ENCODE data around the gene FAM107A.

FAM107A gene

DNA sequence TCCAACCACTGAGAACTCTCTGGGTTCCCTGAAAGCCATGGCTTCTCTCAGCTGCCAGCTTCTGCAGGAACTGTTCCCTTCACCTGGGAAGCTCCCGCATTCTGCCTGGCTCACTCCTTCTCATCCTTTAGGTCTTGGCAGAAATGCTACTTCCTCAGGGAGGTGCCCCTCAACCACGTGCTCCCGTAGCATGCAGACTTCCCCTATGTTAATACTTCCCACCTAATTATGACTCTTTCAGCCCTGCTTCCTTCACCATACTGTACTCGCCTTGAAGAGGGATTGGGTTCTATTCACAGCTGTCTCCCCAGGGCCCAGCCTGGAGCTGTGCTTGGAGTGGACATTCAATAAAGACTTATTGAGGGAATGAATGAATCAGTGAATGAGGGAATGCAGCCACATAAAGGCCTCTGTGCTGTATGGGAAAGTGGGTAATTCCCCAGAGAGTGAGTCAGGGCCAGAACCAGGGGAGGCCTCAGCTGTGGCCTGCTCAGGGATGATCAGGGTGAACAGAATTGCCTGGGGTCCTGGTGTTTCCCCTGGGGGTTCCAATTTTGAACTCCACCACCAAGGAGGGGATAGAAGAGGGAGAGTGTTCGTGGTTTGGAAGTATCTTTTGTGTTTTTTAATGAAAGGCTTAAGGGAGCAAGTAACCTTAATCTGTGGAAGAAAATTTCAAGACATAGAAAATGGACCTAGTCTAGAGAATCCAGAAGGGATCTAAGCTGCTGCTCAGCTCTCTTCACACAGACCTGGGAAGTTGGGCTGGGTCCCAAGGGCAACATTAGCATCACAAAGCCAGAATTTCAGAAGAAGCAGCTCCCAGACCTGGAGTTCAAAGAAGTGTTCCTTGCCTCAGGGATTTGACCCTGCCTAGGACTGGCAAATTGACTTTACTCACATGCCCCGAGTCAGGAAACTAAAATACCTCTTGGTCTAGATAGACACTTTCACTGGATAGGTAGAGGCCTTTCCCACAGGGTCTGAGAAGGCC, 14.6 kb upstream of the FAM107A start:
- no peak for DNase-seq

DNA sequence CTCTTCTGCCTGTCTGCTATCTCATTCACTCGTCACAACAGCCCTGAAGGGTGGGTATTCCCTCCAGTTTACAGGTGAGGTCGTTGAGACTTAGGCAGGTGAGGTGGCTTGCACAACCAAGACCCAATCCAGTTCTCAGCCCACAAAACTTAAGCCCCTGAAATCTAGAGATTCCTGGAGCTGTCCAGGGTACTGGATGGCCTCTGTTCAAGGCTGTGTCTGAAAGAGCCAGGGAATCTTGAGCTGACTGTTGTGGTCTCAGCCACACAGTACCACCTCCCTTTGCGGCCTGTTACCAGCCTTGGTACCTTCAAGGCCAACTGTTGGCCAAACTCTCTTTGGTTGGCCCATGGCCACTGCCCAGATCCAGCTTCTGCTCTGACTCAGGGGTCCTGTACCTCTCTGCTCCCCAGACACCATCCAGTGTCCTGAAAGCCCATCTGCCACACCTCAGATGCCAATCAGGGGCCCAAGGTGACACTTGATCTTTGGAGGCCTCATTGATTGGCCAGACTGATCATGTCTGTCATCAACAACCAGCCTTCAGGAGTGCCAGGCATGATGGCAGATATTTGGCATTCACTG, 10.9 kb upstream of the FAM107A start:
- DNase-seq = peak; percentile 53

DNA sequence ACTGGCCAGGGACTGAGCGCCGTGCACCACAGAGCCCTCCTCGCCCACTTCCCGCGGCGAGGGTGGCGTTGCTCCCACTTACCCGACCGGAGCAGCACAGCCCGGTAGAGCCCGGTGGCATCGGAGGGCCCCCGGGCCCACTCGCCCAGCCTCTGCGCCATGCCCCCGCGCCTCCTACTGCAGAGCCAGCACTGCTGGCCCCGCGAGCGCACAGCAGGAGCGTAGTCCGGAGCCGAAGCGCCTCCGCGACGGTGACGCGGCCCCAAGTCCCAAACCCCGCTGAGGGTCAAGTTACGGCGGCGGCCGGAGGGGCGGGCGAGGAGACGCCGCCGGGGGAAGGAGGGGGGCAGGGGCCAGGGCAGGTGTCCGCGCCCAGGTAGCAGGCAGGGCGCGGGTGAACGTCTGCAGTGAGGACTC, 9.6 kb upstream of the FAM107A start:
- DNase-seq = no peak

DNA sequence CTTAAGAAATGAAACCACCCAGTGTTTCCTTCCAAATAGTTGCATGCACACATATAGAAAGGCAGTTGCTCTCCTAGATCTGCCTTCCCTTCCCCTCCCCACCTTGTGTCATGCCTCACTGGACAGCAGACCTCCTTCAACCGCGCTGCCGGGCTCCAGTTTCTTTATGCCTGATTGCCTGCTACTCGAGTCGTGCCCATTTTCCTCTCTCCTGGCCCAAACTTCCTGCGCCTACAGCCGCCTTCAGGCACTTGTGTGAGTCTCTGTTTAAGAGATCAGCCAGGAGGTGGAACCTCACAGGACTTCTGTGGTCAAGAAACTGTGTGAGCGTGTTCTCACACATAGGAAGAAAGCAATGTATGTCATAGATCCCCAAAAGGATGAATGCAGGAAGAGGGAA, 8.8 kb upstream of the FAM107A start:
- DNase-seq = no peak

DNA sequence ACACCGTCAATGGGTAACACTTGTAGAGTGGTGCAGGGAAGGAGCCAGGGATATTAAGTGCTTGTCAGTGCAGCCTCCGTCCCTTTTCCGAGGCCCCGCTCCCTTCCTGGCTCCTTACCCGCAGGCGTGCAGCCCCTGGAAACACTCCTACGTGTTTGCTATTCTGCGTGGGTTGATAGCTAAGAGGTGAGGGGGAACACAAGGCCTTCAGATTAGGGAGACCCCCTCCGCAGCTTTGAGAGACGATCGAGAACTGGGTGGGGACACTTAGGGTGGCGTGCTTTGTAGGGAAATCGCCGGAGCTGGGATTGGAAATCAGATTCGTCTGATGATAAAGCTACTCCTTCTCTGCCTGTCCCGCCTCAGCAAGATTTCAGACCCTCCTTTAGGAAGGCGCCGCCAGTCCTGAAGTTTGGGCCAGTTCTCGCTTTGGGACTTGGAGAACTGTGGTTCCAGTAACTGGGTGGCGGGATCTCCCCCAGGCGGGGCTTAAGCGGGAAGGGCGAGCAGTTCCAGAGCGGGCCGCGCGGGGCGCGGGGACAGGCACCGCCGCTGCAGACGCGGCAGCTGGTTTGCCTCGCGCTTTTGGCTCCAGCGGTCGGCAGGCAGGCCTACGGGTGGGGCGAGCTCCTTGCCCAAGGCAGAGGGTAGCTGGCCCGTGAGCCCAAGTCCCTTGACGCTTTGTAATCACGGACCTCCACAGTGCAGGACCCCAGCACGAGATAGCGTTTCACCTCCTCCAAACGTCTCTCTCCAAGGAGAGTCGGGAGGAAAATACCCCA, 8.0 kb upstream of the FAM107A start:
- peak; percentile 86 for DNase-seq

DNA sequence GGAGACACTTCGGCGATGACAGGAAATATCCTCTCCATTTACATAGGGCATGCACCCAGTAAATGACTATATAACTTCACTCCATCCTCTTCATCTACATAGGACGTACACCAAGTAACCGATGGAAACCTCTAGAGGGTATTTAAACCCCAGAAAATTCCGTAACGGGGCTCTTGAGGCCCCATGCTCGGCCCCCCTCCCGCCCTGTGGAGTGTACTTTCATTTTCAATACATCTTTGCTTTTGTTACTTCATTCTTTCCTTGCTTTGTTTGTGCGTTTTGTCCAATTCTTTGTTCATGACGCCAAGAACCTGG, 7.5 kb upstream of the FAM107A start:
- no peak for DNase-seq

DNA sequence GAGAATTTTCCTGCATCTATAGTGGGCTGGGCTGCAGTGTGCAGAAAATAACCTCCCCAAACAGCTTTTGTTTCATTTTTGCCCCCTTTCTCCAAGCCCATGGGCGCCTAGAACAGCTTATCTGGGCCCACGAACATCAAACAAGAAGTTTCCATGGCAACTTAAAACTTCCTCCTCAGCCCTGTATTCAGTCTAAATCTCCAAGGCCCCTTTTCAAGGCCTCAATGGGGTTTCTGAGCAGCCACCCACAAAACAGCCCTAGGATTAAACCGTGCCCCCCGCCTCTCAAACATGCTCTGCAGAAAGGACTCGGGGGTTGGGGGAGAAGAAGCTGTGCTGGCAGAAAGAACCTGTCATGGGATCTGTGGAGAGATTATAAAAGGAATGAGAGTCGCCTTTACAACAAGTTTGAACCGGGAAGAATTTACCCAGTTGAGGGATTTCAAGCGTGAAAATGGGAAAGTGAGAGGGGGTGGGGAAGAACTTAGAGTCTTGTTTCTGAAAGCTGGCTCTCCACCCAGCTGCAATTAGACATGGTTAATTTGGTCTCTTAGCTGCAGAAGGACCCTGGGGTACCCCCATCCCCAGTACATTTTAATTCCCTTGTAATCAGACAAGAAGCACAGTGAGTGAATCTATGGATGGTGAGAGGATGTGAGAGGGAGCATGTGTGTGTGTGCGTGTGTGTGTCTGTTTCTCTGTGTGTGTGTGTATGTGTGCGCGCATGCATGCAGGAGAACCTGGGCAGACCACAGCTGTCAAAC, 4.3 kb upstream of the FAM107A start:
- DNase-seq = peak; percentile 50

DNA sequence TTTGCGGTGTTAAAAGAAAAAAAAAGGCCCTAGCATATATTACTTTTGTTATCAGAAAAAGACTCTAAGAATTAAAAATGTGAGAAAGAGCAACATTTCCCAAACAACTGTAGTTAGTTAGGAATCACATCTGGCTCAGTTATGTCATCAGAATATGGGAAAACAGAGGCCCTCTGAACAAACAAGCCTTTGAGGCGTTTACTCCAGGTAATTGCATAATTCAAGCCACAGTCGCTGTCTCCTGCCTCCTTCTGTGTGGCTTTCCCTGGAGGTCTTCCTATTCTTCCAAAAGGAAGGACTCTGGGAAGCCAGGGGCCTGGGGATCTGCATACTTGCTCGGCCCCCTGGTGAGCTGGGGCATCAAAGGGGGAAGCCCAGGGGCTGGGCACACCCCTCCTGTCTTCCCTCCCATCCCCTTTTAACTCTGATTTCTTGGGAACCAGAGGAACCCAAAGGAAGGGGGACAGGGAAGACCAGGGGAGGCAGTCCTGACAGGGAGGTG, 3.7 kb upstream of the FAM107A start:
- DNase-seq = no peak

DNA sequence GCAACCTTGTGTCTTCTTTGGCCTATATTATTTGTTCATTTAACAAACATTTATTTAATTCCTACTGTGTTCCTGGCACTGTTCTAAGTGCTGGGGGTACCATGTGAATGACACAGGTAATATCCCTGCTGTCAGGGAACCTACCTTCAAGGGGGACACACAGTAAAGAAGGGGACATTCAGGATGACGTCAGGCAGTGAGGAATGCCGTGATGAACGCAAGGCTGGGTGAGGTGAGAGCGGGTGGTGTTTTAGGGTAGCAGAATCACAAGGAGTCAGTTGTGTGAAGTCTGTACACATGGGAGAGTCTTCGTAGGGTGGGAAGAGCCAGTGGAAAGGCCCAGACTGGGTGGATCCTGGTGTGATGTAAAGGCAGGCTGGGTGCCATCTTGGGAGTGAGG, 1.7 kb upstream of the FAM107A start:
- no peak for DNase-seq

DNA sequence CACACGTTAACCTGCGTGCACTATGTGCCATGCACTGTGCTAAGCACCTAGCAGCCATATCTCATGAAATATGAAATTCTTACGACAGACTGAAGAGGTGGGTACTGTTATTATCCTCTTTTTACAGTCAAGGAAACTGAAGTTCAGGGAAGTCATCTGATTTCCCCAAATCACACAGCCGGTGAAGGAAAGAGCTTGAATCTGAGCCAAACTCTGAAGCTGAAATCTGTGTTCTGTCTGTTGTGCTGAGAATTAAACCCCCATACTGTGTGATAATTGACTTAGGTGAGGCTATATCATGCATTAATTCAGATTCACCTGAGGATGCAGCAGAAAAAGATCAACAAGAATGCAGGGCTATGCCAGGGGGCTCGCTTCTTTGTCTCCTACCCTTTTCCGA, 475 bp downstream of the FAM107A start:
- no peak for DNase-seq

DNA sequence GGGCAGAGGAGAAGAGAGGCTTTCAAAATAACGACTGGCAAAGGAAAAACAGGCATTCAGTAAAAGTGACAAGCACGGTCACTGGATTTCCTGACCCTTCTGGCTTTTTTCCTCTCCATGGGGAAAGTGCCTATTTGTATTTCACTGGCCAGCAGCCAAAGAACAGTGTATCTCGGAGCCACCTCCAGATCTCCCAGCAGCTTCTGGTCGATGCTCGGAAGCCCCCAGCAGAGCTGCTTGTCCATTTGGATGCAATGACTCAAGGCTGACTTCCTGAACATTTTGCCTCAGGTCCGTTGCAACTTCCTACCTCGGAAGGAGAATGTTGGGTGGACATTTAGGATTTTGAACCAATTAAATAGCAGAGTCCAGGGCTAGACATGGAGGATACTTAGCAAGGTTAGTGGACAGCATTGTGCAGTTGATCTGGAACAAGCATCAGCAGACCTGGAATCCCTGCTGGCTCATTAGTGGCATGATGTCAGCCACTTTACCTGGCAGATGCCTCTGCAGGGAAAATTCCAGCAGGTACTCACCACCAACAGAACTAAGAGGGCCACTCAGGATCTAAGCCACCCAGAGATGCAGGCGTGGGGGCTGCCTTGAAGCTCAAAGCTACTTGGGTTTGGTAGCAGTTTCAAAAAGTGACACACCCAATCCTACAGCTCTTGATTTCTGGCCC, 1.1 kb downstream of the FAM107A start:
- DNase-seq = no peak

DNA sequence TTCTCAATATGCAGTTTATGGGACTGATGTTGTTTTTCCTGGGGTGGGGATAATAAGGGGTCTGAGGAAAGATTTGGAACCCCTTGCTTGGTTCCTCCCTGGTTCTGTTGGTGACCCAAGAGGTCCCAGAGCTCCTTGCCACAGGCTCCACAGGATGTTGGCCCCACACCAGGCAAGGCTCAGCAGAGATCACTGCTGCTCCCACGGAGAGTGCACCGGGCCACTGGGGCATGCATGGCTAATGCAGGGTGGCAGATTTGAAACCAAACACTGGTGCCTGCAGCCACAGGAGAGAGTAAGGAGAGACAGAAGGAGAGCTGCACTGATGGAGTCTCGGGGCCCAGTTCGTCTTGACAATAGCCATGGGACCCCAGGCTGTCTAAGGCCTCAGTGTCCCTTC, 2.5 kb downstream of the FAM107A start:
- no peak for DNase-seq

DNA sequence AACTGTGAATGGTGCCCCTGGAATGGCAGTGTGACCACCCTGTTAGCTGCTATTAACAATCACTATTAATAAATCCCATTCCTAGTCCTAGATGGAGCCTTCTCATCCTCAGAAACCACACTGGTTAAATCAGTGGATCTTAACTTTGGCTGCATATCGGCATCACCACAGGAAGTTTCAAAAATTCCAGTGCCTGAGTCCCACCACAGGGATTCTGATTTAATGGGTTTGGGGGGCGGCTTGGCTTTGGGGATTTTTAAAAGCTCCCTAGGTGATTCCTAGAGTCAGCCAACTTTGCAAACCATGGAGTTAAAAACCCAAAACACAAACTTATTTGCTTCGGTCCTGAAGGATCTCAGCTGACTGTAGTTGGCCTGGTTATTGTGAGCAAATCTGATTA, 3.1 kb downstream of the FAM107A start:
- DNase-seq = no peak

DNA sequence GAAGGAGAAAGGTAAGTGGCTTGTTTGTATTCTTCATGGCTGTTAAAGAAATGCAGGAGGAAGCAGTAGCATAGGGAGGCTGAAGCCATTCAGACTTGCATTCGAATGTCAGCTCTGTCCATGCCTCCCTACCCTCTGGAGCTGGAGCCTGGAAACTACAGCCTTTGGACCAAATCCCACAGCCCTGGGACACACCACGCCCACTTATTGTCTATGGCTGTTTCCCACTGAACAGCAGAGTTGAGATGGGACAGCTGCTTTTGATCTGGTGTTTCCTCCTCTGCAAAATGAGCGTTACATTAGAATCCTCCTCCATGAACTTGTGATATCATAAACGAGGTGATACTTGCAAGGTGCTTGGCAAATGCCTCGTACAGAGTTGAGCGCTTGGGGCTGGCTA, 3.6 kb downstream of the FAM107A start:
- no peak for DNase-seq

DNA sequence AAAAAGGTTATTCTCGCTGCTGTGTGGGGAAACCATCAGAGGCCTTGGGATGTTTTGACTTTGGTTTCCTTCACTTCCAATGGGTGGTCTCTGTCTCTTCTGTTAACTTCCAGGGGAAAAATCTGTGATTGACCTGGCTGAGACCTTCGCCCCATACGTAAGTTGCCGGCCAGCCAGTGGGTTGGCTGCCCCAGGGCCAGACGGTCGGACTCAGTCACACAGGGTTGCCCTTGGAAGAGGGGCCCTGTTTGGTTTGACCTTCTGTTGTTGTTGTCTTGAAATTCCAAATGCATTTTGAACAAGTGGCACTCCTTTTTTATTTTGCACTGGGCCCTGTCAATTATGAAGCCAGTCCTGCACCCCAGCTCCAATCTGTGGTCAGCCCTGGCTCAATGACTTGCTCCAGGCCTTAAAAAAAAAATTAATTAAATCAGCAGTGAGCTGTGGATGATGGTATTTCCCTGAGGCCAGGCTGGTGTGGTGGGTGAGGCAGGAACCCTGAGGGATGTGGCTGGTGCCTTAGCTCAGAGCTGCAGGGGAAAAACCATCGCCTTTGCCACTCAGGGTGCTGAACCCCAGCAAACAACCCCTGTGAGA, 4.5 kb downstream of the FAM107A start:
- no peak for DNase-seq

DNA sequence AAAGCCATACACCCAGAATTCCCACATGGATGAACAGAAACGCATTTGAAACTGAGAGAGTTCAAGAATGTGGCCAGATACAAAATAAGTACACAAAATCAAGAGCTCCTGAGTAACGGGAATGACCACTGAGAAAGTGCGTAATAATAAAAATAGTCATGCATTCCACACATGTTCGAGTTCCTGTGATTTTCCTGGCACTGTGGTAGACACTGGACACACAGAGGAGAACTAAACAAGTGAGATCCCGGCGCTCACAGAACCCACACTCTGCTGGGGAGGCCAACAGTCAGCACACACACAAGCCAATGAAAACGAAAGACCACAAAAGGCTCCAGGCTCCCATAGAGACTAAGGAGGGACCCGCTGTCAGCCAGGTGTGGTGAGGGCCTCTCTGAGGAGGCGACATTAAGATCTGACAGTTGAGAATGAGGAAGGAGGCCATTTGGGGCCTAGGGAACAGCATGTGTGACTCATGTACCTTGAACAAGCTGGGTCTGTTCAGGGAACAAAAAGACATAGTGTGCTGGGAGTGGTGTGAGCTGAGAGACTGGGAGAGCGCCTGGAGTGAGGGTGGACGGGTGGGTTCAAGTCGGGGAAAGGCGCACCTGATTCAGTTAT, 5.1 kb downstream of the FAM107A start:
- no peak for DNase-seq

DNA sequence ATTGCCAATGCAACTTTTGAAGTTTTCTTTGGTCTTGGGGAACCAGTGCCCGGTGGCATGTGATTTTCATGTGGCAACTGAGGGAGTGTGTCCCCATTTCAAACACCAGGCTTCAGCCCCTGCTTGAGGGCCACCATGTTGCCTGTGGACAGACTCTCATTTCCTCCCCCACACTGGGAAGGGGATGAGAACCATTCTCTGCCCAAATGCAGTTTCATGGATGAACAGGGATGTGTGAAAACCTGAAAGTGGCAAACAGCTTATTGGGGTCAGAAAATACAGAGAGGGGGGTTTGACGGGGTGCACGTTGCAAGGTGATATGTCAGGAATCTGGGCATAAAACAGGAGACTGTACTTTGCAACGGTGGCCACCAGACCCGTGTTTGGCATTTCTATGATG, 6.3 kb downstream of the FAM107A start:
- DNase-seq = no peak

DNA sequence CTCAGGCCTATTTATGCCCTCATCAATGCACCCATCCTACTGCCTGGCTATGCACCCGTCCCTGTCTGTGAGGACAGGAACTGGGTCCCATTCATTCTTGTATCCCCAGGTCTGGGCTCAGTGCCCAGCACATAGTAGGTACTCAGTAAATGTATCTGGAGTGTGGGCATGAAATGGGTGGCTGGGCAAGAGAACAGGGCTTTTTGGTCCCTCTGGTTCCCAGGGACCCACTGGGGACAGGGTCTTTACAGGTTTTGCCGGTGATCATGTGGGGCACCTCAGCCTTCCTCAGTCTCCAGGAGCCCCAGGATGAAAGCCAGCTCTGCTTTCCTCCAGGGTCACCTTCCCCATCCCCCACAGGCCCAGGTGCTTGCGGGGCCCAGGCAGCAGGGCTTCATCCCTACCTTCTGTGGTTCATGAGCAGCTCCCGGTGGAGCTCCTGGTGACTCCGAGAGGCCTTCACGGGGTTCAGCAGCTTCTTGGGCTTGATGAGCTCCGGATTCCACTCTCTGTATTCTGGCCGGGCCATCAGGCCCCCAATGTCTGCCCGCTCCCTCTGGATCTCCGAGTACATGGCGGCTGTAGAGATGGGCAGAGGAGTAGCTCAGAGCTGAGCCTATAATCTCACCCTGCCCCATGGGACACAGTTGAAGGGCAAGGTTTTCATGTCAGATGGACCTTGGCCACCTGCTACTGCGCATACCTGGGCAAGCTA, 7.7 kb downstream of the FAM107A start:
- DNase-seq = no peak

DNA sequence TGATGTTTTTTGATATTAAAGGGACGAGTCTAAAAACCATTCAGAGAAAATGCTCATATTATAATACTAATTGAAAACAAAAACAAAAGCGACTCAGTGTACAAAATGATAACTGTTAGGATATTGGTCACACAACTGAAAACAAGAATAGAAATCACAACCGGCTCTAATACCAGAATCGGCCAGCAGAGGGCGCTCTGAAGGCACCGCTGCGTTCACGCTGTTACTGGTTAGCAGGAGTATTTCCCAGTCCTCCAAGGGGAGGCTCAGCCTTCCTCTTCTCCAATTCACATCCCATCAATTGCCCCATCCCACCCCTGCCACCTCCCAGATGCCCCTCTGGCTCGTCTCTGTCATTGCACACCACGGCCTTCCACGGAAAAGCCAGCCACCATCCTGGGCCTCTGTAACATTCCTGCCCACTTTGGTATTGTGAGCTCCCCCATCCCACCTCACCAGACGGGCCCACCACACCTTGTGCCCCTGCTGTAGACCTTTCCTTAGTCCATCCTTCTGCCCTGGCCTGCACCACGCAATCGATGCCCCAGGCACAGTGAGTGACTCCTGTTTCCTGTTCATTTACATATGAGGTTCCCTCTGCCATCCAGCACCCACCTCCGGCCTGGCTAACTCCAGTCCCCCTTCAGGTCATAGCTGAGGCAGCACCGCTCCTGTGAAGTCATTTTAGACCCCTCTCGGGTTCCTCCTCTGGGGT, 8.5 kb downstream of the FAM107A start:
- peak; percentile 79 for DNase-seq

DNA sequence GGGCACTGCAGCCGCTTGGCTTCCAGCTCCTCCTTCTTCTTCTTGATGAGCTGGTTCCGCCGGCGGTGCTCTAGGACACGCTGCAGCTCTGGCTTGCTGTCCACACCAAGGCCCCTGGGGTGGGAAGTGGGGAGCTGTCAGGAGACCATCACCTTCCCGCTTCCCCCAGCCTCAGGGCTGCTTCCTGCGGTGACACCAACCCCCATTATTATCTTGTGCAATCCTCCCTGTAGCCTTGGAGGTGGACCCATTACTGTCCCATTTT, 10.0 kb downstream of the FAM107A start:
- no peak for DNase-seq

All from right hindlimb (tissue), 1 donor.